HTR-8/SVneo (cell line): ENCODE measurements around the gene PXYLP1.
"Not testable (repeated sequence)": the region's sequence is repeated elsewhere in the genome, so short reads cannot be mapped to it uniquely, and the experiment has no call there.

Experiments used
- DNase-seq: peaks from one replicate; pipeline ENCODE4 v3.0.0; 2011; ENCODE audit warnings: low spot score, mixed read lengths; ENCODE audit not compliant: insufficient read length
- FAIRE-seq: peaks from 2 replicates; lab custom pipeline; 2011; peaks lifted over from hg19 to GRCh38; lab: Jason Lieb, UNC

Gene PXYLP1

DNA sequence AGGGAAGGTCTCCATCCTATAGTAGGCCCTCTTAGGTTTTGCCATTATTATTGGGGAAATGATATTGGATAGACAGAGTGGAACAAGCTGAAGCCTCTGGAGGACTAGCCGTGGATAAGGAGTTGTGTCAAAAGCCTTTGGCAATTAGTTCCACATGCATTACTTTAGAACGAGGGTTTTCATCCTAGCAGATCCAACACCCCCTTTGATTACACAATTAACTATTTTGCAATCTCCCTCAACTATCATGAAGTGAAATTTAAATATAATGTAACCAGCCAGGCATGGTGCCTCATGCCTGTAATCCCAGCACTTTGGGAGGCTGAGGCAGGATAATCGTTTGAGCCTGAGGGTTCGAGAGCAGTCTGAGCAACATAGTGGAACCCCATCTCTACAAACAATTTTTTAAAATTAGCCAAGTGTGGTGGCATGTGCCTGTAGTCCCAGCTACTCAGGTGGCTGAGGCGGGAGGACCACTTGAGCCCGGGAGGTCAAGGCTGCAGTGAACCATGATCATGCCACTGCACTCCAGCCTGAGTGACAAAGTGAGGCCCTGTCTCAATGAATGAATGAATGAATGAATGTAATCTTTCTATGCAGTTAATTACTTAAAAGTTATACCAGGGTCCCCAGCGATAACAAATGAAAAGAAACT, 56.8 kb downstream of the PXYLP1 start:
- no peak for DNase-seq
- FAIRE-seq = no peak

DNA sequence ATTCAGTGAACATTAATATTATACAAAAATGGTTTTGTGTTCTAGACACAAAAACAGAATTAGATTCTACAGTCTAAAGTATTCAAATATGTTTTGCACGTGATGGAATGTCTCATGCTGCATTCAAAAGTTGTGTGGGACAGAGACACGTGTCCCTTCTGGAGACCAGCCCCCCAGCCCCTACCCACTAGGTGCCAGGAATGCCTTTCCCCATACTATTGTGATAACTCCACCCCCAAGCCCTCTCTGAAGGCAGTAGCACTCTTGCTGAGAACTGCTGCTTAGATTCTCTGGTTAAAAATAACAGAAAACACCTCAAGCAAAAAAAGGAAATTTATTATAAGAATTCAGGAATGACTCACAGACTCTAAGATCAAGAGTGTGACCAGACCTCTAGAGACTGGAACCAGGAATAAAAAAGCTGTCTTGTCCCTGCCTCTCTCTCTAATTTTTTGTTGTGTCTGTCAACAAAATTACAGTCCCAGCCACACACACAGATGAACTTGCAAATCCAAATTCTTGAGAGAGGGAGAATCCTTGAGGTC, 57.7 kb downstream of the PXYLP1 start:
- DNase-seq = no peak
- no peak for FAIRE-seq

GRCh38 chr3:141291559-141292355, 60.1 kb downstream of the PXYLP1 start:
- DNase-seq (no peak), FAIRE-seq (no peak)

DNA sequence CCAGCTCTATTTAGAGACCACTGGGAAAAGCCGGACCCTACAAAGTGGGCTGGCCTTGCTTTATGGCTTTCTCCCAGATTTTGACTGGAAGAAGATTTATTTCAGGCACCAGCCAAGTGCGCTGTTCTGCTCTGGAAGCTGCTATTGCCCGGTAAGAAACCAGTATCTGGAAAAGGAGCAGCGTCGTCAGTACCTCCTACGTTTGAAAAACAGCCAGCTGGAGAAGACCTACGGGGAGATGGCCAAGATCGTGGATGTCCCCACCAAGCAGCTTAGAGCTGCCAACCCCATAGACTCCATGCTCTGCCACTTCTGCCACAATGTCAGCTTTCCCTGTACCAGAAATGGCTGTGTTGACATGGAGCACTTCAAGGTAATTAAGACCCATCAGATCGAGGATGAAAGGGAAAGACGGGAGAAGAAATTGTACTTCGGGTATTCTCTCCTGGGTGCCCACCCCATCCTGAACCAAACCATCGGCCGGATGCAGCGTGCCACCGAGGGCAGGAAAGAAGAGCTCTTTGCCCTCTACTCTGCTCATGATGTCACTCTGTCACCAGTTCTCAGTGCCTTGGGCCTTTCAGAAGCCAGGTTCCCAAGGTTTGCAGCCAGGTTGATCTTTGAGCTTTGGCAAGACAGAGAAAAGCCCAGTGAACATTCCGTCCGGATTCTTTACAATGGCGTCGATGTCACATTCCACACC, 60.9 kb downstream of the PXYLP1 start:
- DNase-seq (no peak), FAIRE-seq (no peak)

DNA sequence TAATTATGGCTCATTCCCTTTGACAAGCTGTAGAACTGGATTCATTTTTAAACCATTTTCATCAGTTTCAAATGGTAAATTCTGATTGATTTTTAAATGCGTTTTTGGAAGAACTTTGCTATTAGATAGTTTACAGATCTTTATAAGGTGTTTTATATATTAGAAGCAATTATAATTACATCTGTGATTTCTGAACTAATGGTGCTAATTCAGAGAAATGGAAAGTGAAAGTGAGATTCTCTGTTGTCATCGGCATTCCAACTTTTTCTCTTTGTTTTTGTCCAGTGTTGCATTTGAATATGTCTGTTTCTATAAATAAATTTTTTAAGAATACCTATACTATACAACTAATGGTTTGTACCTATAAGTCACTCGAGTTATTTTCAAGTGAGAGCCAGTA, 62.7 kb downstream of the PXYLP1 start:
- FAIRE-seq (no peak), DNase-seq (no peak)

DNA sequence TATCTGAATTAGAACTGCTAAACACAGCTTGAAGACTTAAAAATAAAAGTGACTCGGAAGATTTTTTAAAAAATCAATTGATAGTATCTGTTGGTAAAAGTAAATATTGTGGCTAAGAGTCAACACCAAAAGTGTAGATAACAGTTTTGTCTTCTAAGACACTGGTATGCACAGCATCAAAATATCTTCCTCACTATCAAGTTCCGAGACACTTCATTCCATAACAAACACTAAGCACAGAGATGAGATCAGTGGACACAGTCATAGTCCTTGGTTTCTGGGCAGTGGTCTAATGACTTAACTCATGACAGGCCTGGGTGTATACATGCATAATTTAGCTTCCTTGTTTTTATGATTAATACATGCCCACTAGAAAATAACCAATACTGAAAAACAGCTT, 63.2 kb downstream of the PXYLP1 start:
- DNase-seq (peak; percentile 29), FAIRE-seq (no peak)

DNA sequence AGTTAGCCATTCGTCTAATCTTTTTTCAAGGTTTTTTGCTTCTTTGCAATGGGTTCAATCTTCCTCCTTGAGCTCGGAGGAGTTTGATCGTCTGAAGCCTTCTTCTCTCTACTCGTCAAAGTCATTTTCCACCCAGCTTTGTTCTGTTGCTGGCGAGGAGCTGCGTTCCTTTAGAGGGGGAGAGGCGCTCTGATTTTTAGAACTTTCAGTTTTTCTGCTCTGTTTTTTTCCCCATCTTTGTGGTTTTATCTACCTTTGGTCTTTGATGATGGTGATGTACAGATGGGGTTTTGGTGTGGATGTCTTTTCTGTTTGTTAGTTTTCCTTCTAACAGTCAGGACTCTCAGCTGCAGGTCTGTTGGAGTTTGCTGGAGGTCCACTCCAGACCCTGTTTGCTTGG, 68.8 kb downstream of the PXYLP1 start:
- not testable (repeated sequence) for DNase-seq, FAIRE-seq

GRCh38 chr3:141302364-141303141, 70.9 kb downstream of the PXYLP1 start:
- FAIRE-seq (no peak), DNase-seq (no peak)

DNA sequence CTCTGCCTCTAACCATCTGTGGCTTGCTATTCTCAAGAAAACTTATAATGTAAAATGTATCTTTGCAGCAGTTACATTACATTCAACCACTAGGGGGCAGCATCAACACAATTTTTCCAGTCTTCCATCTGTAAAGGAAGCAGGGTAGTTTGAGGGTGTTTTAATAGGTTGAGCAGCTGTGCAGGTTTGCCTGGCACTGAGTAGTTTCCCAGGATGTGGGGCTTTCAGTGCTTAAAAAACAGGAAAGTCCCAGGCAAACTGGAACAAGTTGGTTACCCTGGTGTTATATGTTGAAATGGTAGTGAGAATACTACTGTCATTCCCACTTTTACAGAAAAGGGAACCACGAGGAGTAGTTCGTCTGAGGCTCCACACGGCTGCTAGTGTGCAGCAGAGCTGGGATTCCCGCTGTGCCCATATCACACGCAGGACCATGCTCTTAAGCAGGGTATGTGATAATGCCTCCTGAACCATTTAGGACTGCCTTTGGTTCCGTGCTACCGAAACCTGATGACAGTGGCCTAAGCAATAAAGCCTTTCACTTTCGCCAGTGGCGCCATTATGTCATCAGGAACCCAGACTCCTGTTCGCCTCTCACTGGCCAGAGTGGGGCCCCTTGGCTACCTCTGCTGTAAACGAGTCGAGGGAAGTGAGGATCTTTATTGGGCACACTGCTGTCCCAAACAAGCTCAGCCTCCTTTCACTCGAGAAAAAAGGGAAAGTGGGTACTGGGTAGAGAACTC, 72.0 kb downstream of the PXYLP1 start:
- DNase-seq (peak; percentile 73), FAIRE-seq (no peak)

GRCh38 chr3:141305436-141305835, 73.8 kb downstream of the PXYLP1 start:
- FAIRE-seq (no peak), DNase-seq (no peak)

- DNase-seq (no peak), FAIRE-seq (no peak)
These were observed 74.7 kb downstream of the PXYLP1 start for GRCh38 chr3:141306276-141306675.

DNA sequence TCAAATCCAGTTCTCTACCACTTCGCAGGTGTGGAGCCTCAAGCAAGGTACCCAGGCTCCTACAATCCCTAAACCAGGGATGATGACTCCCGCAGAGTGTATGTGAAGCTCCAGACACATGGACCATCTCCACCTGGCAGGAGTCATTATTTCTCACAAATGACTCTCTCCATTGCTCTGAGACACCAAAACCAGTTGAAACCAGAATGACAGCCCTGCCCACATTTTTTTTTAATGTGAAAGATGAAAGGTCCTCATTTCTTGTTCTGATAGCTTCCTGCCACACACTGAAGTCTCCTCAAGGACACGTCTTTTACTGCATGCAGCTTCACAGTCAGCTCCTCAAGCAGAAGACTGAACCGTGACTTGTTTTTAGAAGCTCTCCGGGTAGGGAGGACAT, 75.3 kb downstream of the PXYLP1 start:
- no peak for FAIRE-seq
- no peak for DNase-seq

DNA sequence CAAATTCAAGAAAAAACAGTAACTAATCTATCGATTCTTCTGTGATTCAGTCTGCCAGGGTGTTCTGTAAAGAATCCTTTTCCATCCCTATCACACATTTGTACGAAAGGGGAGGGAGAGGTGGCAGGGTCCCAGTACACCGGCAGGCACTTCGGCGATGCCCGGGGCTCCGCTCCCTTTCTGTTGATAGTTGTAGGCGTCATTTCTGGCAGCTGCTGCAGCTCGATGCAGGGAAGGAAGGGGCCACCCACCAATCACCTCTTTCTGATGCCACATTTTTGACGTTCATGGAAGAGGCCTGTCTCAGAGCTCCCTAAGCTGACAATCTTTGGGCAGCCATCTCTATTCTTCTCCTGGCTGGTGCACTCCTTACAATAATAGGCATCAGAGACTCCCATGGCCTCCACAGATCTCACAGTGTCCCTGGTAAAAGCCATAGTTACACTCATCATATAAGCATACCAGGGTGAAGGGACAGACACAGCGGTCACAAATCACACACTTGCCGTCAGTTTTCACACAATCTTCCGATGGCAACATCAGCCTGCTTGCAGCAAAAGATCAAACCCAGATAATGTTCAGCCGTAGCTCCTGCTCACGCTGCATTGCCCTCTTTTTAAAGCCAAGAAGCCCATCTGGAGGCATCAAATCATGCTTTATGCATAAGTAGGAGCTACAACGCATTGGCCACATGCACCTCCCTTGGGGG, 75.9 kb downstream of the PXYLP1 start:
- FAIRE-seq = no peak

DNA sequence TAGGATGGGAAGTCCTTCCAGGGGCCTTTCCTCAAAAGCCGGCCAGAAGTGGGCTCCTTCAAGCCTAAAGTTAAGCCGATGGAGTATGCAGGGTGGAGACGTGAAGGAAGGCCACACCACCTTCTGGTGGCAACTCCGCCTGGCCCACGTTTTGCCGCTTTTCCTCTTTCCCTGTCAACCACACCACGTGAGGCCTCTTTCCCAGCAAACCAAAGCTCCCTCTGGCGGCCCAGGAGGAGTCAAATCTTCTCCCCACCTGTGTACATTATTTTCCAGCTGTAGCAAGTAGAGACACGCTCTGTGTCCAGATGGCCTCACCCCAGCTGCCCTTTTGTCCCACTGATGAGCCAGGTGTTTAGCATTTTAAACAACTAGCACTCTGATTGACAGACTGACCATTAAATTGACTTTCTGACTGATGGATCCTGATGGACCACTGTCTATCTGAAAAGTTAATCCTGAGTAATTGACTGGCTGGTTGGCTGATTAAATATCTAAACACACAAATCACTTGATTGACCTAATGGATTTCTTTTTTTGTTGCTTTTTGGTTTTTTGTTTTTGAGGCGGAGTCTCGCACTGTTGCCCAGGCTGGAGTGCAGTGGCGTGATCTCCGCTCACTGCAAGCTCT, 77.1 kb downstream of the PXYLP1 start:
- FAIRE-seq (no peak), DNase-seq (peak; percentile 34)

More for the DNA sequence above, 75.9 kb downstream of the PXYLP1 start:
- DNase-seq = no peak

DNA sequence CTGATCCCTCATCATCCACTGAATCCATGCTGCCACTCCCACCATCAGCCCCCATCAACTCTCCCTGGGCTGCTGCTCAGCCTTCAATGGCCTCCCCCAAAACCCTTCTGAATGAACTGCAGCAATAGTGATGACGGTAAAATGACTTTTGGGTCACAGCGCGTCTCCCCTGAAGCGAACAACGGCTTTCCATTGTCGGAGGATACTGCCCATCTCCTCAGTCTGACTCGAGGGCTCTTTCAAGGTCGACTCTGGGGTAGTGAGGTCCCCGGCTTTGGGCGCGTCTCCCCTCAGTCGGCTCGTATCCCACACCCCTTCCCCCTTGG, 79.5 kb downstream of the PXYLP1 start:
- FAIRE-seq (no peak), DNase-seq (no peak)

GRCh38 chr3:141311496-141312353, 80.1 kb downstream of the PXYLP1 start:
- no peak for FAIRE-seq
- DNase-seq = peak; percentile 95

GRCh38 chr3:141312354-141313092, 80.9 kb downstream of the PXYLP1 start:
- DNase-seq (no peak), FAIRE-seq (no peak)
